Measurements from ENCODE around the gene EPHB2. TPM values are rescaled to one million over a fixed set of nuclear protein-coding genes. Genes with fewer than 3 reads are reported as not detected.

EPHB2 gene
- polyA plus RNA-seq, 1 donor from 2014 or later: 22.8 TPM

DNA sequence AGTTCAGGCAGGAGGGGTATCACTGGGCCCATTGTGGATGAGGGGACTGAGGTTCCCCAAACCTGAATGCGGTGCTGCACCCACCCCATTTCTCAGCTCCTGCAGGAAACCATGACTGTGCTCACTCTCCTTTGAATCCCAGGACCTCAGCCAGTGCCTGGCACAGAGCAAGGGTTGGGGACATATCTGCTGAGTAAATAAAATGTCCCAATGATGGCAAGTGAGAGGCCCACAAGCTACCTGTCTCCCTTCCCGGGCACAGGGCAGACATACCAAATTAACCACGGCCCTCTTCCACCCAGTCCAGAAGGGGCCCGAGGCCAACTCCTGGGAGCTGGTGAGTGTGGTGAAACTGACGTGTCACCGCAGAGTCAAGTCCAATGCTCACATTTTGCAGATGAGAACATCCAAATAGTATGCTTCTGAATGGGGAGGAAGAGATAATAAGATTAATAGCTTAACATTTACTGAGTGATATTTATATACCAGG lies 97.6 kb downstream of the EPHB2 start:
- Histone ChIP-seq H3K9me2 (ENCODE audit: insufficient read depth, low read length) (no peaks in the 10 kb centered on the region), H3K36me3 (ENCODE audit: insufficient read depth, low read length) (no peaks in the 10 kb centered on the region), H3K4me3 (ENCODE audit: low read length) (no peak overlapping the region), H3K27me3 (ENCODE audit: insufficient read depth, low read depth, low read length) (no peaks in the 10 kb centered on the region), H3K4me2 (ENCODE audit: low read length) (no peak overlapping the region), H3K9ac (ENCODE audit: low read length) (no peak overlapping the region), H2AFZ (ENCODE audit: low read depth, low read length) (no peak overlapping the region), H3K27ac (ENCODE audit: low read length) (no peak overlapping the region), H3F3A (ENCODE audit: insufficient read depth, low read length, poor library complexity, severe bottlenecking) (no peaks in the 10 kb centered on the region), H4K20me1 (ENCODE audit: insufficient read depth) (no peaks in the 10 kb centered on the region), H3K9me3 (ENCODE audit: low read length) (no peaks in the 10 kb centered on the region), H3K79me2 (replicated peaks; ENCODE audit: insufficient read depth, low read length) (no peaks in the 10 kb centered on the region)
- TF ChIP-seq MXI1 (conservative IDR thresholded peaks at IDR 0.05; ENCODE audit: poor library complexity, severe bottlenecking) (no peak), TAF1 (IDR thresholded peaks at IDR 0.05; ENCODE audit: low read depth) (no peak), SMC3 (conservative IDR thresholded peaks at IDR 0.05; ENCODE audit: poor library complexity) (no peak), RAD21 (conservative IDR thresholded peaks at IDR 0.05) (no peak), EP300 (conservative IDR thresholded peaks at IDR 0.05; ENCODE audit: poor library complexity, severe bottlenecking) (no peak), POLR2AphosphoS5 (IDR thresholded peaks at IDR 0.05) (no peak), EZH2 (IDR thresholded peaks at IDR 0.05; ENCODE audit: borderline replicate concordance, insufficient read depth, low read length, poor library complexity, severe bottlenecking) (no peak)
- TF ChIP-seq, protein P1, sequence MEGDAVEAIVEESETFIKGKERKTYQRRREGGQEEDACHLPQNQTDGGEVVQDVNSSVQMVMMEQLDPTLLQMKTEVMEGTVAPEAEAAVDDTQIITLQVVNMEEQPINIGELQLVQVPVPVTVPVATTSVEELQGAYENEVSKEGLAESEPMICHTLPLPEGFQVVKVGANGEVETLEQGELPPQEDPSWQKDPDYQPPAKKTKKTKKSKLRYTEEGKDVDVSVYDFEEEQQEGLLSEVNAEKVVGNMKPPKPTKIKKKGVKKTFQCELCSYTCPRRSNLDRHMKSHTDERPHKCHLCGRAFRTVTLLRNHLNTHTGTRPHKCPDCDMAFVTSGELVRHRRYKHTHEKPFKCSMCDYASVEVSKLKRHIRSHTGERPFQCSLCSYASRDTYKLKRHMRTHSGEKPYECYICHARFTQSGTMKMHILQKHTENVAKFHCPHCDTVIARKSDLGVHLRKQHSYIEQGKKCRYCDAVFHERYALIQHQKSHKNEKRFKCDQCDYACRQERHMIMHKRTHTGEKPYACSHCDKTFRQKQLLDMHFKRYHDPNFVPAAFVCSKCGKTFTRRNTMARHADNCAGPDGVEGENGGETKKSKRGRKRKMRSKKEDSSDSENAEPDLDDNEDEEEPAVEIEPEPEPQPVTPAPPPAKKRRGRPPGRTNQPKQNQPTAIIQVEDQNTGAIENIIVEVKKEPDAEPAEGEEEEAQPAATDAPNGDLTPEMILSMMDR (IDR thresholded peaks at IDR 0.05; ENCODE audit: poor library complexity, severe bottlenecking): no peak
- TF ChIP-seq, protein P2, sequence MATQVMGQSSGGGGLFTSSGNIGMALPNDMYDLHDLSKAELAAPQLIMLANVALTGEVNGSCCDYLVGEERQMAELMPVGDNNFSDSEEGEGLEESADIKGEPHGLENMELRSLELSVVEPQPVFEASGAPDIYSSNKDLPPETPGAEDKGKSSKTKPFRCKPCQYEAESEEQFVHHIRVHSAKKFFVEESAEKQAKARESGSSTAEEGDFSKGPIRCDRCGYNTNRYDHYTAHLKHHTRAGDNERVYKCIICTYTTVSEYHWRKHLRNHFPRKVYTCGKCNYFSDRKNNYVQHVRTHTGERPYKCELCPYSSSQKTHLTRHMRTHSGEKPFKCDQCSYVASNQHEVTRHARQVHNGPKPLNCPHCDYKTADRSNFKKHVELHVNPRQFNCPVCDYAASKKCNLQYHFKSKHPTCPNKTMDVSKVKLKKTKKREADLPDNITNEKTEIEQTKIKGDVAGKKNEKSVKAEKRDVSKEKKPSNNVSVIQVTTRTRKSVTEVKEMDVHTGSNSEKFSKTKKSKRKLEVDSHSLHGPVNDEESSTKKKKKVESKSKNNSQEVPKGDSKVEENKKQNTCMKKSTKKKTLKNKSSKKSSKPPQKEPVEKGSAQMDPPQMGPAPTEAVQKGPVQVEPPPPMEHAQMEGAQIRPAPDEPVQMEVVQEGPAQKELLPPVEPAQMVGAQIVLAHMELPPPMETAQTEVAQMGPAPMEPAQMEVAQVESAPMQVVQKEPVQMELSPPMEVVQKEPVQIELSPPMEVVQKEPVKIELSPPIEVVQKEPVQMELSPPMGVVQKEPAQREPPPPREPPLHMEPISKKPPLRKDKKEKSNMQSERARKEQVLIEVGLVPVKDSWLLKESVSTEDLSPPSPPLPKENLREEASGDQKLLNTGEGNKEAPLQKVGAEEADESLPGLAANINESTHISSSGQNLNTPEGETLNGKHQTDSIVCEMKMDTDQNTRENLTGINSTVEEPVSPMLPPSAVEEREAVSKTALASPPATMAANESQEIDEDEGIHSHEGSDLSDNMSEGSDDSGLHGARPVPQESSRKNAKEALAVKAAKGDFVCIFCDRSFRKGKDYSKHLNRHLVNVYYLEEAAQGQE (IDR thresholded peaks at IDR 0.05; ENCODE audit: borderline replicate concordance): no peak

DNA sequence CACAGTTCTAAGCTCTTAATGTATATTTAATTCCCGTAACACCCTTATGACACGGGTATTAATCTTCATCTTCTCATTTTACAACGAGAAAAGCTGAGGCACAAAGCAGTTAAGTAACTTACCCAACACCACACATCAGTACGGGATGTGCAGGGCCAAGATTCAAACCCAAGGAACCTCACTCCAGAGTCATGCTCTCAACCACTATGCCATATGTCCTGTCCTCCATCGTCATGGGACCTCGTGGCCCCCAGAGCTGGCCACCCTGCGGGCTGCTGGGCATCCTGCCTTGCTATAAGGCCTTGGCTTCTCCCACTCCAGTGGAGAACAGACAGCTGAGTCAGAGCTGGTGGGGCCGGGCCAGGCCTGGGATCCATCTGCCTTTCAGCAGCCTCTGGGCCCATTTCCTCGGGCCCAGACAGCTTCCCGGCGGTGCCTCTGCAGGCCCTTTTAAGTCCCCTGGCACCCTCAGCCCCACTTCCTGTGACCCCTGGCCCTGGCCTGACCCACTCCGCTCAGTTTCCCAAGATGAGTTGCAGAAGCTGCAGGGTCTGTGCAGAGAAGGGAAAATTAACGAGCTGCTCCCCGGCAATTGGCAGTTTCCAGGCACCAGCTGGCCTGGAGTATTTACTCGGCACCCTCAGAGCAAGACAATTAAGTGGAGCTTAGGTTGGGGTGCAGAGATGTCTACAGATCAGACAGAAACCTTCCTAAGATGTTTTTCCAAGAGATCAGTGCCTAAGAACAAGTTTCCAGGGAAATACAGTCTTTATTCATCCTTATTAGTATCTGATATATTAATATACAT lies 98.2 kb downstream of the EPHB2 start:
- H3K27me3 ChIP-seq (ENCODE audit: insufficient read depth, low read depth, low read length): no peaks in the 10 kb centered on the region
- no peak overlapping the region for H3K4me3 ChIP-seq (ENCODE audit: low read length)
- no peak overlapping the region for H2AFZ ChIP-seq (ENCODE audit: low read depth, low read length)
- no peak overlapping the region for H3K9ac ChIP-seq (ENCODE audit: low read length)
- H3K4me2 ChIP-seq (ENCODE audit: low read length): no peak overlapping the region
- no peaks in the 10 kb centered on the region for H4K20me1 ChIP-seq (ENCODE audit: insufficient read depth)
- no peaks in the 10 kb centered on the region for H3K9me2 ChIP-seq (ENCODE audit: insufficient read depth, low read length)
- no peaks in the 10 kb centered on the region for H3K36me3 ChIP-seq (ENCODE audit: insufficient read depth, low read length)
- TF ChIP-seq SMC3 (conservative IDR thresholded peaks at IDR 0.05; ENCODE audit: poor library complexity): no peak
- TF ChIP-seq, protein P1 (IDR thresholded peaks at IDR 0.05; ENCODE audit: poor library complexity, severe bottlenecking): no peak
- TF ChIP-seq, protein P2 (IDR thresholded peaks at IDR 0.05; ENCODE audit: borderline replicate concordance): no peak
- TF ChIP-seq POLR2AphosphoS5 (IDR thresholded peaks at IDR 0.05): no peak
- no peak for TF ChIP-seq MXI1 (conservative IDR thresholded peaks at IDR 0.05; ENCODE audit: poor library complexity, severe bottlenecking)
- no peak for TF ChIP-seq EP300 (conservative IDR thresholded peaks at IDR 0.05; ENCODE audit: poor library complexity, severe bottlenecking)
- no peak for TF ChIP-seq RAD21 (conservative IDR thresholded peaks at IDR 0.05)
- TF ChIP-seq TAF1 (IDR thresholded peaks at IDR 0.05; ENCODE audit: low read depth): no peak
- no peak for TF ChIP-seq EZH2 (IDR thresholded peaks at IDR 0.05; ENCODE audit: borderline replicate concordance, insufficient read depth, low read length, poor library complexity, severe bottlenecking)
- H3F3A ChIP-seq (ENCODE audit: insufficient read depth, low read length, poor library complexity, severe bottlenecking): no peaks in the 10 kb centered on the region
- no peaks in the 10 kb centered on the region for H3K9me3 ChIP-seq (ENCODE audit: low read length)
- H3K27ac ChIP-seq (ENCODE audit: low read length): no peak overlapping the region
- no peaks in the 10 kb centered on the region for H3K79me2 ChIP-seq (replicated peaks; ENCODE audit: insufficient read depth, low read length)
